Smooth muscle cell of trachea (primary cell): ENCODE data around the gene RAB3B. TPM values are rescaled to one million over a fixed set of nuclear protein-coding genes. Genes with fewer than 3 reads are reported as not detected.

Experiments used
- total RNA-seq: library from RNA; depleted of rRNA; stranded (reverse); fragments of >200 nt; gene quantifications from 2 replicates; pipeline ENCODE4 v1.2.1, GENCODE V29; 2014

Gene RAB3B
- 29.5 and 33.7 TPM in 2 replicates for total RNA-seq

GRCh38 chr1:51990478-51990965, at the start of gene RAB3B:
TSS of gene RAB3B (minus strand) at chr1:51990700. CDS start at chr1:51977117, 13,583 bp downstream.

GRCh38 chr1:52033190-52034049, 42.9 kb upstream of the RAB3B start, which contains the start of gene KTI12:
TSS of gene KTI12 (minus strand) at chr1:52033810. CDS start at chr1:52033761, 49 bp downstream.

GRCh38 chr1:51878616-51879336, 111.7 kb downstream of the RAB3B start, which contains the start of gene NRDC:
TSS of gene NRDC (minus strand) at chr1:51878727. CDS start at chr1:51878615, 112 bp downstream.

Other genes starting within 250 kb of the RAB3B start
- gene NRDC, start 112.0 kb downstream of the RAB3B start, total RNA-seq = 92.1 and 136 TPM in 2 replicates
- gene KTI12, start 43.1 kb upstream of the RAB3B start, total RNA-seq = 12.4 and 15.4 TPM in 2 replicates
- 26.3 and 31.6 TPM in 2 replicates for gene TXNDC12, start 64.5 kb upstream of the RAB3B start, total RNA-seq
- 34.6 and 53.2 TPM in 2 replicates for gene BTF3L4, start 65.6 kb upstream of the RAB3B start, total RNA-seq
- 35.5 and 36.9 TPM in 2 replicates for gene ZFYVE9, start 151.4 kb upstream of the RAB3B start, total RNA-seq